Suprapubic skin (tissue), 4 donors: ENCODE data around the gene ZNF165.

Source experiments
- EP300 ChIP-seq: sonication (generic); formaldehyde crosslinking; IDR thresholded peaks from one replicate; pipeline ENCODE4 v1.6.1; 2017; ENCODE audit warnings: antibody characterized with exemption
- POLR2AphosphoS5 ChIP-seq, 3 donors: sonication (generic); formaldehyde crosslinking; IDR thresholded peaks; one replicate each; pipeline ENCODE4 v1.6.1; 2017; ENCODE audit warnings: antibody characterized with exemption in 3 of 3

DNA sequence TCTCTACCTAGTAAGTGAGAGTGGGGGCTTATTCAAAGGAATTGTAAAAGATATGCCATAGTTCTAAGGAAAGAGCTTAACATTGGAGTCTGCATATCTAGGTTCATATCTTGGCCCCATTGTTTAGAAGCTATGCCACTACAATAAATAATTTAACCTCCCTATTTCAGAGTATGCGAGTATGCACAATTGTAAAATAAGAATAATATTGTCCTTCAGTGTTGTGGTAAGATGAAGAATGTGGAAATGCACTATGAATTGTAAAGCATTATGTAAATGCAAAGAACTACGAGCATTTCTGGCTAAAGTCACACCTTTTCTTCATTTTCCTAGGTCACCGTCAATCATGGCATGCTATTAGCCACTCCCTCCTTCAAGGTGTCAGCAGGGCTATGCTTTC, 16.1 kb upstream of the ZNF165 start:
- TF ChIP-seq POLR2AphosphoS5 (IDR thresholded peaks at IDR 0.05) (no peak), EP300 (no peak)
